K562 (cell line): ENCODE measurements around the gene HPS4. TPM values are rescaled to one million over a fixed set of nuclear protein-coding genes. Genes with fewer than 3 reads are reported as not detected.

Source experiments
- ATAC-seq: fragments of 200-7000 bp; cut with Tn5 transposase; 3 replicates; pipeline ENCODE4 v1.9.1; 2020; ENCODE audit warnings: moderate library complexity
- BruUV-seq: library from RNA; stranded (reverse); fragments of 400-500 nt; replicated peaks from 2 replicates; lab custom pipeline; 2021; lab: Mats Ljungman, UMichigan
- CTCF ChIA-PET: fragments of 300-600 bp; formaldehyde crosslinking; extraction: SDS; loops from one replicate; lab custom pipeline; 2021; ENCODE audit warnings: low intra/inter-chr PET ratio; lab: Yijun Ruan, JAX
- POLR2A ChIA-PET: fragments of 300-600, 350-650 bp; sonication (Branson Sonifier 250); formaldehyde crosslinking; extraction: SDS; loops from one replicate; lab custom pipeline; 2021; ENCODE audit warnings: antibody characterized with exemption, inconsistent platforms; lab: Yijun Ruan, JAX
- DNase-seq, 4 experiments: peaks; one replicate each; pipeline versions ENCODE4 v3.0.0 to v3.0.0-alpha.2; 2011 to 2018; ENCODE audit warnings: low spot score in 3 of 4, mixed read lengths in 3 of 4; ENCODE audit errors: extremely low read depth in 1 of 4
- FAIRE-seq: peaks from 2 replicates; lab custom pipeline; 2011; peaks lifted over from hg19 to GRCh38; lab: Jason Lieb, UNC
- H2AFZ ChIP-seq: 2 replicates; pipeline ENCODE4 v1.6.0; 2011; ENCODE audit warnings: low read depth, low read length, control low read depth, inconsistent platforms
- H3K27ac ChIP-seq: fragments of 200-600 bp; 3 replicates; pipeline ENCODE4 v1.8.0; 2011; ENCODE audit warnings: low read depth, mild to moderate bottlenecking, control low read depth, inconsistent platforms, low read length, moderate library complexity, mixed read lengths; ENCODE audit errors: extremely low read depth
- H3K27me3 ChIP-seq, 2 experiments: fragments of 300-600 bp in 1 of 2; 2 replicates in 1 of 2; 3 replicates in 1 of 2; pipeline versions ENCODE4 v1.6.0 to v1.8.0; 2011; ENCODE audit warnings: inconsistent platforms in 2 of 2, low read length in 2 of 2, mild to moderate bottlenecking in 1 of 2, mixed read lengths in 1 of 2, moderate library complexity in 1 of 2; ENCODE audit not compliant: control insufficient read depth in 2 of 2, insufficient read depth in 2 of 2
- H3K36me3 ChIP-seq: fragments of 300-600 bp; 3 replicates; pipeline ENCODE4 v1.8.0; 2011; ENCODE audit warnings: mild to moderate bottlenecking, low read length, inconsistent platforms; ENCODE audit not compliant: control insufficient read depth, insufficient read depth
- H3K4me1 ChIP-seq, 2 experiments: fragments of 200-600 bp in 1 of 2; replicated peaks in 1 of 2; 2 replicates in 1 of 2; 3 replicates in 1 of 2; pipeline versions ENCODE4 v1.5.1 to v1.8.0; 2011; ENCODE audit warnings: inconsistent platforms in 2 of 2, low read length in 2 of 2, mild to moderate bottlenecking in 1 of 2, mixed read lengths in 1 of 2, moderate library complexity in 1 of 2; ENCODE audit not compliant: control insufficient read depth in 2 of 2, insufficient read depth in 2 of 2
- H3K4me2 ChIP-seq: 2 replicates; pipeline ENCODE4 v1.6.1; 2011; ENCODE audit warnings: low read length, control low read depth, inconsistent platforms, mixed read lengths; ENCODE audit not compliant: insufficient read depth
- H3K4me3 ChIP-seq: fragments of 200-600 bp; sonication (generic), shearing (Covaris generic); 2 replicates; pipeline ENCODE4 v1.5.1; 2016; ENCODE audit warnings: control low read depth, inconsistent platforms
- H3K79me2 ChIP-seq: fragments of 200-600 bp; 3 replicates; pipeline ENCODE4 v1.8.0; 2011; ENCODE audit warnings: low read length, inconsistent platforms; ENCODE audit not compliant: control insufficient read depth, insufficient read depth
- H3K9ac ChIP-seq, 2 experiments: 2 replicates each; pipeline versions ENCODE4 v1.6.0 to v1.6.1; 2011; ENCODE audit warnings: low read depth in 2 of 2, low read length in 2 of 2, control low read depth in 1 of 2, inconsistent platforms in 1 of 2, mild to moderate bottlenecking in 1 of 2, mixed read lengths in 1 of 2; ENCODE audit not compliant: insufficient read depth in 1 of 2
- H3K9me1 ChIP-seq: one replicate; pipeline ENCODE4 v1.6.0; 2011; ENCODE audit warnings: inconsistent platforms, mild to moderate bottlenecking, low read length, moderate library complexity; ENCODE audit not compliant: control insufficient read depth, insufficient read depth
- H3K9me3 ChIP-seq: replicated peaks from 2 replicates; pipeline ENCODE4 v1.5.1; 2011; ENCODE audit warnings: low read depth, low read length, inconsistent platforms; ENCODE audit not compliant: control insufficient read depth, insufficient read depth
- H4K20me1 ChIP-seq: replicated peaks from 2 replicates; pipeline ENCODE4 v1.6.1; 2011; ENCODE audit warnings: low read length, inconsistent platforms, mixed read lengths; ENCODE audit not compliant: control insufficient read depth, insufficient read depth
- FOXA1 ChIP-seq: fragments of 450-650 bp; IDR thresholded peaks from 2 replicates; pipeline ENCODE4 v1.6.1; 2016; ENCODE audit warnings: mild to moderate bottlenecking, borderline replicate concordance
- MEIS2 ChIP-seq: fragments of 450-650 bp; IDR thresholded peaks from 2 replicates; pipeline ENCODE4 v1.6.1; 2014; ENCODE audit warnings: mild to moderate bottlenecking; ENCODE audit not compliant: partially characterized antibody
- POLR3A ChIP-seq: IDR thresholded peaks from 2 replicates; pipeline ENCODE4 v1.6.1; 2011; ENCODE audit warnings: borderline replicate concordance, mild to moderate bottlenecking, moderate library complexity; ENCODE audit not compliant: insufficient read length, insufficient read depth; ENCODE audit errors: extremely low read depth
- YBX1 ChIP-seq: fragments of 450-650 bp; IDR thresholded peaks from 2 replicates; pipeline ENCODE4 v1.7.1; 2016; ENCODE audit warnings: mild to moderate bottlenecking
- ZC3H4 ChIP-seq: sonication (generic); formaldehyde crosslinking; IDR thresholded peaks from 2 replicates; pipeline ENCODE4 v1.9.0; 2021; ENCODE audit warnings: missing genetic modification reagents, borderline replicate concordance
- ZNF165 ChIP-seq: fragments of 250-450 bp; sonication (Bioruptor Pico); IDR thresholded peaks from 2 replicates; pipeline ENCODE4 v1.4.0; 2020; ENCODE audit warnings: borderline replicate concordance
- ZNF551 ChIP-seq: fragments of 250-450 bp; sonication (Bioruptor Pico); IDR thresholded peaks from 2 replicates; pipeline ENCODE4 v1.5.0; 2021; ENCODE audit warnings: mild to moderate bottlenecking, moderate library complexity
- WGBS: fragments of 100-300 bp; shearing (Covaris generic); methylation state at CpG from one replicate; pipeline ENCODE4 v1.1.6; 2016; ENCODE audit warnings: low coverage, mixed read lengths; ENCODE audit not compliant: insufficient coverage; ENCODE audit errors: missing lambda C conversion rate; 5-methylcytosine and 5-hydroxymethylcytosine counted together
- in situ Hi-C: fragments of 300-500 bp; cut with MboI; formaldehyde crosslinking; loops from 4 replicates; pipeline ENCODE4 v1.15.0; 2018; ENCODE audit warnings: inconsistent platforms, mixed read lengths
- intact Hi-C: fragments of 100-400 bp; cut with micrococcal nuclease; formaldehyde crosslinking; loops from 2 replicates; pipeline ENCODE4 v1.14.2; 2022
- polyA plus RNA-seq, 8 experiments: library from polyadenylated mRNA; depleted of rRNA in 4 of 8; stranded (reverse) in 5 of 8; unstranded in 3 of 8; fragments of >200 nt; fragmentation: Nextera tagmentation in 2 of 8; fragmentation: Illumina TruSeq in 1 of 8; extraction: Ambion mirVana in 2 of 8; extraction: Trizol in 1 of 8; gene quantifications; 2 replicates each; pipeline versions ENCODE4 v1.2.1 to v1.2.3, GENCODE V29; 2011 to 2014; ENCODE audit warnings: inconsistent platforms in 1 of 8, missing spikeins in 1 of 8
- total RNA-seq, 7 experiments: library from RNA; depleted of rRNA in 6 of 7; stranded (reverse); fragments of >200 nt in 6 of 7; fragmentation: Illumina TruSeq in 2 of 7; extraction: Trizol in 2 of 7; gene quantifications; 2 replicates each; pipeline versions ENCODE4 v1.2.1 to v1.2.3, GENCODE V29; 2011 to 2021; ENCODE audit warnings: low replicate concordance in 1 of 7
- TF ChIP-seq, protein P1 (sequence below): fragments of 250-450 bp; sonication (Bioruptor Pico); IDR thresholded peaks from 2 replicates; pipeline ENCODE4 v1.4.0; 2020
- TF ChIP-seq, protein P2 (sequence below): IDR thresholded peaks from 2 replicates; pipeline ENCODE4 v1.6.1; 2016; ENCODE audit warnings: missing genetic modification characterization, missing compliant biosample characterization
- TF ChIP-seq, protein P3 (sequence below): fragments of 450-650 bp; IDR thresholded peaks from 2 replicates; pipeline ENCODE4 v1.6.1; 2014; ENCODE audit warnings: low read depth, mild to moderate bottlenecking, moderate library complexity, borderline replicate concordance

HPS4 gene
- total and polyA plus RNA-seq, 9 of the 15 experiments (the other 6 are each of a cell fraction or from before 2014, with no cell fraction given), result 12.8 to 29.2 (median 25.3) TPM

DNA sequence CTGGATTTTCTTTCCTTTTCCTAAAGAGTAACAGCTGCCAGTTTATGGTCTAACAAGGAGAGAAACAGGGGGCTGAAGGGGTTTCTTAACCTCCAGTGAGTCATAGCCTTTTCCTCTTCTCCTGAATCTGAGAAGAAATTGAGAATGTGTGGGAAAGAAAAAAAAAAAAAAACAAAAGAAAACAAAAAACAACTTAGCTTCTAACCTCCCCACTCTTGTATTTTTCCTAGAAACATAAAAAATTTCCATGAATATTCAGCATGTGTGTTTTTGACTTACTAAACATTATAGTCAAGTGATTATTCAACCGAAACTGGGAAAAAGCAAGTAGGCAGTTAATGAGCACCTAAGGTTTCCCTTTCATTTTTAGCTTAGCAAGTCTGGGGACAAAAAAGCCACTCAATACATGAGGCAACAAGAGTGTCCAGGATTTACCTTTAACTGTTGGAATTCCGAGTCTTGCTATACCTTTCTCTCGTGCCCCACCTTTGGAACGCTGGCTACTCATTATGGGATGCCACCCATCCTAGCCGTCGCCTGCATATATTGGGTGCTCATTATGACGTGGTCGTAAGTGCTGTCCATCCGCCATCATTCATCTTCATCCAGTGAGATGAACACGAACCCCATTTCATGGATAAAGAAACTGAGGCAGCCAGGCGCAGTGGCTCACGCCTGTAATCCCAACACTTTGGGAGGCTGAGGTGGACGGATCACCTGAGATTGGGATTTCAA is 52.2 kb downstream of the HPS4 start:
- ChIA-PET POLR2A (interaction anchor here (0.6 to 1.2 kb wide), 3 partner anchors 17 to 54 kb away, joined by 3 to 5 read pairs (median 4); no protein-coding TSS in a partner anchor), CTCF (no interaction called here)
- Histone ChIP-seq H3K27ac (no peak overlapping the region), H4K20me1 (no peaks in the 10 kb centered on the region), H3K9me3 (no peaks in the 10 kb centered on the region), H3K79me2 (no peaks in the 10 kb centered on the region), H3K4me2 (no peak overlapping the region), H2AFZ (no peak overlapping the region), H3K4me3 (no peak overlapping the region), H3K9me1 (no peaks in the 10 kb centered on the region), H3K36me3 (no peaks in the 10 kb centered on the region), H3K9ac (no peak overlapping the region), H3K27me3 (peaks cover 2 to 6% of the 10 kb centered on the region in 2 experiments; a peak in 3 of 5 replicates), H3K4me1 (peaks cover 0 to 35% of the 10 kb centered on the region in 2 experiments; a peak in 3 of 5 replicates)
- ATAC-seq (no peak), DNase-seq (no peak), FAIRE-seq (no peak)
- intact Hi-C loops (no loop called here), in situ Hi-C loops (no loop called here)
- 36% methylated on average over 10 of the region's 13 CpGs for WGBS
- BruUV-seq, result no TSS peak
- TF ChIP-seq ZNF551 (CRISPR knock-in tag) (no peak), MEIS2 (no peak), FOXA1 (no peak), POLR3A (no peak), ZC3H4 (CRISPR knock-in tag) (no peak), ZNF165 (no peak), YBX1 (no peak)
- TF ChIP-seq, protein P1, sequence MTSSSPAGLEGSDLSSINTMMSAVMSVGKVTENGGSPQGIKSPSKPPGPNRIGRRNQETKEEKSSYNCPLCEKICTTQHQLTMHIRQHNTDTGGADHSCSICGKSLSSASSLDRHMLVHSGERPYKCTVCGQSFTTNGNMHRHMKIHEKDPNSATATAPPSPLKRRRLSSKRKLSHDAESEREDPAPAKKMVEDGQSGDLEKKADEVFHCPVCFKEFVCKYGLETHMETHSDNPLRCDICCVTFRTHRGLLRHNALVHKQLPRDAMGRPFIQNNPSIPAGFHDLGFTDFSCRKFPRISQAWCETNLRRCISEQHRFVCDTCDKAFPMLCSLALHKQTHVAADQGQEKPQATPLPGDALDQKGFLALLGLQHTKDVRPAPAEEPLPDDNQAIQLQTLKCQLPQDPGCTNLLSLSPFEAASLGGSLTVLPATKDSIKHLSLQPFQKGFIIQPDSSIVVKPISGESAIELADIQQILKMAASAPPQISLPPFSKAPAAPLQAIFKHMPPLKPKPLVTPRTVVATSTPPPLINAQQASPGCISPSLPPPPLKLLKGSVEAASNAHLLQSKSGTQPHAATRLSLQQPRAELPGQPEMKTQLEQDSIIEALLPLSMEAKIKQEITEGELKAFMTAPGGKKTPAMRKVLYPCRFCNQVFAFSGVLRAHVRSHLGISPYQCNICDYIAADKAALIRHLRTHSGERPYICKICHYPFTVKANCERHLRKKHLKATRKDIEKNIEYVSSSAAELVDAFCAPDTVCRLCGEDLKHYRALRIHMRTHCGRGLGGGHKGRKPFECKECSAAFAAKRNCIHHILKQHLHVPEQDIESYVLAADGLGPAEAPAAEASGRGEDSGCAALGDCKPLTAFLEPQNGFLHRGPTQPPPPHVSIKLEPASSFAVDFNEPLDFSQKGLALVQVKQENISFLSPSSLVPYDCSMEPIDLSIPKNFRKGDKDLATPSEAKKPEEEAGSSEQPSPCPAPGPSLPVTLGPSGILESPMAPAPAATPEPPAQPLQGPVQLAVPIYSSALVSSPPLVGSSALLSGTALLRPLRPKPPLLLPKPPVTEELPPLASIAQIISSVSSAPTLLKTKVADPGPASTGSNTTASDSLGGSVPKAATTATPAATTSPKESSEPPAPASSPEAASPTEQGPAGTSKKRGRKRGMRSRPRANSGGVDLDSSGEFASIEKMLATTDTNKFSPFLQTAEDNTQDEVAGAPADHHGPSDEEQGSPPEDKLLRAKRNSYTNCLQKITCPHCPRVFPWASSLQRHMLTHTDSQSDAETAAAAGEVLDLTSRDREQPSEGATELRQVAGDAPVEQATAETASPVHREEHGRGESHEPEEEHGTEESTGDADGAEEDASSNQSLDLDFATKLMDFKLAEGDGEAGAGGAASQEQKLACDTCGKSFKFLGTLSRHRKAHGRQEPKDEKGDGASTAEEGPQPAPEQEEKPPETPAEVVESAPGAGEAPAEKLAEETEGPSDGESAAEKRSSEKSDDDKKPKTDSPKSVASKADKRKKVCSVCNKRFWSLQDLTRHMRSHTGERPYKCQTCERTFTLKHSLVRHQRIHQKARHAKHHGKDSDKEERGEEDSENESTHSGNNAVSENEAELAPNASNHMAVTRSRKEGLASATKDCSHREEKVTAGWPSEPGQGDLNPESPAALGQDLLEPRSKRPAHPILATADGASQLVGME (CRISPR knock-in tag), result no peak
- TF ChIP-seq, protein P2, sequence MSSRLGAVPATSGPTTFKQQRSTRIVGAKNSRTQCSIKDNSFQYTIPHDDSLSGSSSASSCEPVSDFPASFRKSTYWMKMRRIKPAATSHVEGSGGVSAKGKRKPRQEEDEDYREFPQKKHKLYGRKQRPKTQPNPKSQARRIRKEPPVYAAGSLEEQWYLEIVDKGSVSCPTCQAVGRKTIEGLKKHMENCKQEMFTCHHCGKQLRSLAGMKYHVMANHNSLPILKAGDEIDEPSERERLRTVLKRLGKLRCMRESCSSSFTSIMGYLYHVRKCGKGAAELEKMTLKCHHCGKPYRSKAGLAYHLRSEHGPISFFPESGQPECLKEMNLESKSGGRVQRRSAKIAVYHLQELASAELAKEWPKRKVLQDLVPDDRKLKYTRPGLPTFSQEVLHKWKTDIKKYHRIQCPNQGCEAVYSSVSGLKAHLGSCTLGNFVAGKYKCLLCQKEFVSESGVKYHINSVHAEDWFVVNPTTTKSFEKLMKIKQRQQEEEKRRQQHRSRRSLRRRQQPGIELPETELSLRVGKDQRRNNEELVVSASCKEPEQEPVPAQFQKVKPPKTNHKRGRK, result no peak
- TF ChIP-seq, protein P3, sequence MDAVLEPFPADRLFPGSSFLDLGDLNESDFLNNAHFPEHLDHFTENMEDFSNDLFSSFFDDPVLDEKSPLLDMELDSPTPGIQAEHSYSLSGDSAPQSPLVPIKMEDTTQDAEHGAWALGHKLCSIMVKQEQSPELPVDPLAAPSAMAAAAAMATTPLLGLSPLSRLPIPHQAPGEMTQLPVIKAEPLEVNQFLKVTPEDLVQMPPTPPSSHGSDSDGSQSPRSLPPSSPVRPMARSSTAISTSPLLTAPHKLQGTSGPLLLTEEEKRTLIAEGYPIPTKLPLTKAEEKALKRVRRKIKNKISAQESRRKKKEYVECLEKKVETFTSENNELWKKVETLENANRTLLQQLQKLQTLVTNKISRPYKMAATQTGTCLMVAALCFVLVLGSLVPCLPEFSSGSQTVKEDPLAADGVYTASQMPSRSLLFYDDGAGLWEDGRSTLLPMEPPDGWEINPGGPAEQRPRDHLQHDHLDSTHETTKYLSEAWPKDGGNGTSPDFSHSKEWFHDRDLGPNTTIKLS, result no peak
